ENCODE measurements around the gene ZMAT3. TPM values are rescaled to one million over a fixed set of nuclear protein-coding genes. Genes with fewer than 3 reads are reported as not detected.
"Not testable (repeated sequence)": the region's sequence is repeated elsewhere in the genome, so short reads cannot be mapped to it uniquely, and the experiment has no call there.

ZMAT3 gene
- total and polyA plus RNA-seq, 8 donors, result 4.6 to 42.0 (median 5.3) TPM

GRCh38 chr3:179038216-179038898 is 33.3 kb downstream of the ZMAT3 start:
- H3K27me3 ChIP-seq, result no peaks in the 10 kb centered on the region
- no peaks in the 10 kb centered on the region for H3K4me1 ChIP-seq
- H3K27ac ChIP-seq, result no peak overlapping the region
- TF ChIP-seq, protein P1, sequence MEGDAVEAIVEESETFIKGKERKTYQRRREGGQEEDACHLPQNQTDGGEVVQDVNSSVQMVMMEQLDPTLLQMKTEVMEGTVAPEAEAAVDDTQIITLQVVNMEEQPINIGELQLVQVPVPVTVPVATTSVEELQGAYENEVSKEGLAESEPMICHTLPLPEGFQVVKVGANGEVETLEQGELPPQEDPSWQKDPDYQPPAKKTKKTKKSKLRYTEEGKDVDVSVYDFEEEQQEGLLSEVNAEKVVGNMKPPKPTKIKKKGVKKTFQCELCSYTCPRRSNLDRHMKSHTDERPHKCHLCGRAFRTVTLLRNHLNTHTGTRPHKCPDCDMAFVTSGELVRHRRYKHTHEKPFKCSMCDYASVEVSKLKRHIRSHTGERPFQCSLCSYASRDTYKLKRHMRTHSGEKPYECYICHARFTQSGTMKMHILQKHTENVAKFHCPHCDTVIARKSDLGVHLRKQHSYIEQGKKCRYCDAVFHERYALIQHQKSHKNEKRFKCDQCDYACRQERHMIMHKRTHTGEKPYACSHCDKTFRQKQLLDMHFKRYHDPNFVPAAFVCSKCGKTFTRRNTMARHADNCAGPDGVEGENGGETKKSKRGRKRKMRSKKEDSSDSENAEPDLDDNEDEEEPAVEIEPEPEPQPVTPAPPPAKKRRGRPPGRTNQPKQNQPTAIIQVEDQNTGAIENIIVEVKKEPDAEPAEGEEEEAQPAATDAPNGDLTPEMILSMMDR (IDR thresholded peaks at IDR 0.05), result no peak
- no peaks in the 10 kb centered on the region for H3K36me3 ChIP-seq
- no peak for DNase-seq
- ATAC-seq, result no peak
- no peak overlapping the region for H3K4me3 ChIP-seq
- intact Hi-C loops (cut with DNase I), result no loop called here
- no peaks in the 10 kb centered on the region for H3K9me3 ChIP-seq

DNA sequence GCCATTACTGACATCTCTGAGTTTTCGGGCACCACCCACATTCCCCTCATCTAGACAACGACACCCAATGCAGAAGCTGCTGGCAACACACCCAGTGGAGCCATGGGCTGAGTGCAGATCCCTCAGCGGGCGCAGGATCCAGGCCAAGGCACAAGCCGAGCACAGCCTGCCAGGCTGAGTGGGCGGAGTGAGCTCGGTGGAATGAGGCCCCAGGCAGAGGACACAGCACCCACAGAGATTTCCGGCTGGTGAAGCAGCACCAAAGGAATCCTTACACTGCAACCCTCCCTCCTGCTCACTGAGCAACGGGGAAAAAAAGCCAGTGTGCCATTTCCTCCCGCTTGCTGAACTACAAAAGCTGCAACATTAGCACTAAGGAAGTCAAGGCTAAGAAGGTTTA is 34.3 kb downstream of the ZMAT3 start:
- ATAC-seq, result peak; percentile 29
- intact Hi-C loops (cut with DNase I), result no loop called here

DNA sequence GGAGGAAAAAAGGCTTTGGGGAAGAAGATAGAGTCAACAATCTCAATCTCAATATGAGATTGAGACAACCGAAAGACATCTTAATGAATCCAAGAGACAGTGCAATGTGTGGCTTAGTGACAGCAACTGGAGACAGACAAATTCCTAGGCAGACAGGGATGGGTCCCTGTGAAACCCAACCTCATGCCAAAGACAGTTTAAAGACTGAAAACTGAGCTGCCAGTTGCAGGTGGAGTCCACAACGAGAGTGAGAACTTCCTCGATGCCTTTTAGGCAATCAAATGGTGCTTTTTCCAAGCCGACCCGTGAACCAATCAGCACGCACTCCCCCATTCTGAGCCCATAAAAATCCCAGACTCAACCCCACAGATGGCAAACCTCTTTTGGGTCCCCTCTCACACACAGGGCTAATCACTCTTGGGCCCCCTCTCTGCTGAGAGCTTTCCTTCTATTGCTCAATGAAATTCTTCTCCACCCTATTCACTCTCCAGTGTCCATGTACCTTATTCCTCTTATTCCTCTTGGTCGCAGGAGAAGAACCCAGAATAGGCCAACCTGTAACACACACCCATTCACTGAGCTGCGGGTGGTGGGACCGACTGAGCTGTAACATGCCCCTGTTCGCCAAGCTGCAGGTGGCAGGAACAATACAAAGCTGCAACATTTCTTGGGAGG is 34.8 kb downstream of the ZMAT3 start:
- H3K9me3 ChIP-seq, result no peaks in the 10 kb centered on the region
- H3K27ac ChIP-seq, result no peak overlapping the region
- no peaks in the 10 kb centered on the region for H3K36me3 ChIP-seq
- TF ChIP-seq, protein P1 (IDR thresholded peaks at IDR 0.05), result no peak
- intact Hi-C loops (cut with DNase I), result no loop called here
- no peaks in the 10 kb centered on the region for H3K27me3 ChIP-seq
- DNase-seq (no peak), ATAC-seq (no peak)
- H3K4me1 ChIP-seq, result no peaks in the 10 kb centered on the region
- no peak overlapping the region for H3K4me3 ChIP-seq

More for the DNA sequence above, 34.3 kb downstream of the ZMAT3 start:
- H3K36me3 ChIP-seq, result no peaks in the 10 kb centered on the region
- H3K27me3 ChIP-seq, result no peaks in the 10 kb centered on the region
- TF ChIP-seq, protein P1 (IDR thresholded peaks at IDR 0.05), result no peak
- no peak overlapping the region for H3K4me3 ChIP-seq
- DNase-seq, result no peak
- H3K4me1 ChIP-seq, result no peaks in the 10 kb centered on the region
- H3K27ac ChIP-seq, result no peak overlapping the region
- no peaks in the 10 kb centered on the region for H3K9me3 ChIP-seq

DNA sequence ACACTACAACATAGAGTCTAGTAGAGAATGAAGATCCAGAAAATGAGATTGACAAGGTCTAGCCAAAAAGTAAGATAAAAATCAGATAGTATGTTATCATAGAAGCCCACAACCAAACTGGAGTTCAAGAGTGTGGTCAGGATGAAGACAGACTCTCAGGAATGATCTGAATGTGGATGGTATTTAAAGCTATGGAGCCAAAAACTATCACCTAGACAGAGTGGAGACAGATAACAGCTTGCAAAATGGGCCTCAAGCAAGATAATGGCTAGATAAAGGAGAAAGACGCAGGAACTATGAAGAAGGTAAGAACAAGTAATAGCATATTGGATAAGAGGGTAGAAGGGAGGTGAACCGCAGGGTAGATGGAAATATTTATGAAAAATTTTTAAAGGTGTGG is 35.4 kb downstream of the ZMAT3 start:
- Histone ChIP-seq H3K27me3 (no peaks in the 10 kb centered on the region), H3K4me3 (no peak overlapping the region), H3K4me1 (no peaks in the 10 kb centered on the region), H3K9me3 (no peaks in the 10 kb centered on the region), H3K27ac (no peak overlapping the region), H3K36me3 (no peaks in the 10 kb centered on the region)
- intact Hi-C loops (cut with DNase I), result no loop called here
- DNase-seq (no peak), ATAC-seq (no peak)
- TF ChIP-seq, protein P1 (IDR thresholded peaks at IDR 0.05), result no peak

DNA sequence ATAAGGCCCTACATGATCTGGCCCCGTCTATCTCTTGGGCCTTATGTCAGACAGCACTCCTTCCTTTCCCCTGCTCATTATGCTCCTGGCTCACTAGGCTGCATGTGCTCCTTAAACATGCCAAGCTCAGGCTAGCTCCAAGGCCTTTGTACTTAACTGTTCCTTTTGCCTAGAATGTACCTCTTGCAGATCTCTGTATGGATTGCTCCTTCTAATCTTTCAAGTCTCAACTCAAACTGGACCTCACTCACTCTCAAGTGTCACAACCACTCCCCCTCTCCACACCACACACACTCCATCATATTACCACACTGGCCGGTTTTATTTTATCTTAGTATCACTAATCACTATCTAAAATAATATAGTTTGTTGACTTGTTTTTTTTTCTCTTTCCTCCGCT is 36.4 kb downstream of the ZMAT3 start:
- H3K36me3 ChIP-seq, result peaks cover 0 to 4% of the 10 kb centered on the region in 2 donors
- DNase-seq, result no peak
- ATAC-seq, result peak; percentile 73
- TF ChIP-seq, protein P1 (IDR thresholded peaks at IDR 0.05), result no peak
- intact Hi-C loops (cut with DNase I), result no loop called here
- H3K27me3 ChIP-seq, result no peaks in the 10 kb centered on the region
- no peak overlapping the region for H3K27ac ChIP-seq
- no peaks in the 10 kb centered on the region for H3K9me3 ChIP-seq
- no peak overlapping the region for H3K4me3 ChIP-seq
- H3K4me1 ChIP-seq, result no peaks in the 10 kb centered on the region

DNA sequence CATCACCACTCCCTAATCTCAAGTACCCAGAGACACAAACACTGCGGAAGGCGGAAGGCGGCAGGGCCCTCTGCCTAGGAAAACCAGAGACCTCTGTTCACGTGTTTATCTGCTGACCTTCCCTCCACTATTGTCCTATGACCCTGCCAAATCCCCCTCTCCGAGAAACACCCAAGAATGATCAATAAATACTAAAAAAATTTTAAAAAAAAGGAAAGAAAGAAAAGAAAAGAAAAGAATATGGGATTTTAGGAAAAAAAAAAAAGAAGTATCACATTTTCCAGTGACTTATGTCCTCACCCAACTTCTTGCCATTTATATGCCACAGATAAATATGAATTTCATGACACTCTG is 38.3 kb downstream of the ZMAT3 start:
- H3K27me3 ChIP-seq; H3K9me3 ChIP-seq; H3K36me3 ChIP-seq; intact Hi-C loops (cut with DNase I); DNase-seq; H3K27ac ChIP-seq; H3K4me3 ChIP-seq; H3K4me1 ChIP-seq; ATAC-seq: not testable (repeated sequence)

- H3K4me3 ChIP-seq; H3K27ac ChIP-seq; H3K4me1 ChIP-seq; intact Hi-C loops (cut with DNase I); H3K27me3 ChIP-seq; H3K9me3 ChIP-seq; H3K36me3 ChIP-seq; DNase-seq; ATAC-seq: not testable (repeated sequence)
These were observed 38.9 kb downstream of the ZMAT3 start for GRCh38 chr3:179032454-179033303.

Data from left lung (tissue), 10 donors.